IMR-90 (cell line): ENCODE data around the gene NUCB2. TPM values are rescaled to one million over a fixed set of nuclear protein-coding genes. Genes with fewer than 3 reads are reported as not detected.

Experiments
- ATAC-seq: fragments of 200-7000 bp; cut with Tn5 transposase; 2 replicates; pipeline ENCODE4 v1.9.1; 2020; ENCODE audit warnings: low read depth, mild to moderate bottlenecking, moderate library complexity
- BruUV-seq: library from RNA; stranded (reverse); fragments of 400-500 nt; replicated peaks from 2 replicates; lab custom pipeline; 2021; lab: Mats Ljungman, UMichigan
- CTCF ChIA-PET: fragments of 300-600 bp; formaldehyde crosslinking; extraction: SDS; loops from one replicate; lab custom pipeline; 2021; ENCODE audit warnings: antibody characterized with exemption; lab: Yijun Ruan, JAX
- POLR2A ChIA-PET: fragments of 300-600 bp; sonication (Branson Sonifier 250); formaldehyde crosslinking; loops from one replicate; lab custom pipeline; 2022; ENCODE audit warnings: antibody characterized with exemption; ENCODE audit not compliant: unreplicated experiment; lab: Charles Lee
- DNase-seq: peaks from one replicate; pipeline ENCODE4 v3.0.0; 2013
- H2AFZ ChIP-seq: replicated peaks from 2 replicates; pipeline ENCODE3; 2013; ENCODE audit warnings: low read length, mild to moderate bottlenecking; ENCODE audit not compliant: poor library complexity
- H2AK5ac ChIP-seq: 2 replicates; pipeline ENCODE4 v1.6.1; 2013; ENCODE audit warnings: low read depth, low read length, inconsistent platforms
- H2AK9ac ChIP-seq: replicated peaks from 2 replicates; pipeline ENCODE3; 2013; ENCODE audit warnings: mild to moderate bottlenecking, low read depth, low read length, moderate library complexity; ENCODE audit not compliant: poor library complexity
- H2BK120ac ChIP-seq: 2 replicates; pipeline ENCODE4 v1.6.1; 2013; ENCODE audit warnings: low read depth, low read length, inconsistent platforms
- H2BK15ac ChIP-seq: 3 replicates; pipeline ENCODE4 v1.6.1; 2013; ENCODE audit warnings: low read depth, low read length, inconsistent platforms
- H2BK20ac ChIP-seq: 2 replicates; pipeline ENCODE4 v1.6.1; 2013; ENCODE audit warnings: low read depth, mild to moderate bottlenecking, inconsistent platforms, low read length, moderate library complexity
- H2BK5ac ChIP-seq: 2 replicates; pipeline ENCODE4 v1.6.1; 2013; ENCODE audit warnings: mild to moderate bottlenecking, low read depth, low read length, inconsistent platforms; ENCODE audit not compliant: poor library complexity, severe bottlenecking
- H3K14ac ChIP-seq: replicated peaks from 2 replicates; pipeline ENCODE4 v1.6.1; 2013; ENCODE audit warnings: low read depth, low read length, inconsistent platforms
- H3K18ac ChIP-seq: 2 replicates; pipeline ENCODE4 v1.6.1; 2013; ENCODE audit warnings: low read depth, low read length, control low read depth
- H3K23ac ChIP-seq: 2 replicates; pipeline ENCODE4 v1.6.1; 2013; ENCODE audit warnings: low read depth, low read length, inconsistent platforms
- H3K27ac ChIP-seq: 2 replicates; pipeline ENCODE4 v1.5.1; 2013; ENCODE audit warnings: mild to moderate bottlenecking, control low read depth, low read length; ENCODE audit not compliant: insufficient read depth
- H3K27me3 ChIP-seq: 2 replicates; pipeline ENCODE4 v1.6.1; 2013; ENCODE audit warnings: low read length; ENCODE audit not compliant: control insufficient read depth, insufficient read depth
- H3K36me3 ChIP-seq: 2 replicates; pipeline ENCODE4 v1.6.1; 2013; ENCODE audit warnings: low read length, mixed read lengths; ENCODE audit not compliant: control insufficient read depth, insufficient read depth
- H3K4ac ChIP-seq: 2 replicates; pipeline ENCODE4 v1.6.1; 2013; ENCODE audit warnings: low read depth, low read length, inconsistent platforms
- H3K4me1 ChIP-seq: 2 replicates; pipeline ENCODE4 v1.6.1; 2013; ENCODE audit warnings: low read length, mixed read lengths; ENCODE audit not compliant: control insufficient read depth, insufficient read depth
- H3K4me2 ChIP-seq: 2 replicates; pipeline ENCODE4 v1.6.1; 2013; ENCODE audit warnings: low read depth, mild to moderate bottlenecking, control low read depth, low read length, moderate library complexity
- H3K4me3 ChIP-seq: 2 replicates; pipeline ENCODE4 v1.5.1; 2013; ENCODE audit warnings: low read depth, mild to moderate bottlenecking, control low read depth, low read length, moderate library complexity; ENCODE audit not compliant: insufficient read depth
- H3K56ac ChIP-seq: 2 replicates; pipeline ENCODE4 v1.6.1; 2013; ENCODE audit warnings: low read length, inconsistent platforms; ENCODE audit not compliant: insufficient read depth; ENCODE audit errors: extremely low read depth
- H3K79me1 ChIP-seq, 2 experiments: 2 replicates each; pipeline ENCODE4 v1.6.1; 2013; ENCODE audit warnings: low read length in 2 of 2, inconsistent platforms in 1 of 2, low read depth in 1 of 2
- H3K9ac ChIP-seq: 2 replicates; pipeline ENCODE4 v1.6.1; 2013; ENCODE audit warnings: low read depth, low read length, control low read depth
- H3K9me1 ChIP-seq: 2 replicates; pipeline ENCODE4 v1.6.1; 2013; ENCODE audit warnings: low read length, inconsistent platforms; ENCODE audit not compliant: insufficient read depth
- H3K9me3 ChIP-seq: 2 replicates; pipeline ENCODE4 v1.6.1; 2013; ENCODE audit warnings: low read length; ENCODE audit not compliant: control insufficient read depth, insufficient read depth
- H4K20me1 ChIP-seq: 2 replicates; pipeline ENCODE4 v1.6.1; 2013; ENCODE audit warnings: low read length, inconsistent platforms; ENCODE audit not compliant: insufficient read depth
- H4K5ac ChIP-seq: 2 replicates; pipeline ENCODE4 v1.6.1; 2013; ENCODE audit warnings: mild to moderate bottlenecking, low read depth, low read length, control low read depth
- H4K8ac ChIP-seq, 2 experiments: 2 replicates each; pipeline ENCODE4 v1.6.1; 2013; ENCODE audit warnings: low read depth in 2 of 2, low read length in 2 of 2, control low read depth in 1 of 2, inconsistent platforms in 1 of 2
- H4K91ac ChIP-seq: 2 replicates; pipeline ENCODE4 v1.6.1; 2013; ENCODE audit warnings: low read depth, low read length, inconsistent platforms; ENCODE audit not compliant: insufficient read depth
- BHLHE40 ChIP-seq: fragments of 150-350 bp; IDR thresholded peaks from 2 replicates; pipeline ENCODE4 v1.6.1; 2016; ENCODE audit warnings: mild to moderate bottlenecking, low read depth, low read length
- CEBPB ChIP-seq: IDR thresholded peaks from 2 replicates; pipeline ENCODE4 v1.6.1; 2012; ENCODE audit warnings: low read depth, low read length, improper control_type of control experiment
- CHD1 ChIP-seq: IDR thresholded peaks from 2 replicates; pipeline ENCODE4 v1.6.1; 2012; ENCODE audit warnings: low read depth, low read length, improper control_type of control experiment
- ELK1 ChIP-seq: fragments of 150-350 bp; IDR thresholded peaks from 2 replicates; pipeline ENCODE4 v1.6.1; 2016; ENCODE audit warnings: low read depth, mild to moderate bottlenecking, low read length, moderate library complexity, borderline replicate concordance
- FOS ChIP-seq: fragments of 150-350 bp; IDR thresholded peaks from 2 replicates; pipeline ENCODE4 v1.6.1; 2016; ENCODE audit warnings: low read depth, low read length
- MAFK ChIP-seq: IDR thresholded peaks from 2 replicates; pipeline ENCODE4 v1.6.1; 2012; ENCODE audit warnings: low read depth, low read length, improper control_type of control experiment
- MAZ ChIP-seq: IDR thresholded peaks from 2 replicates; pipeline ENCODE4 v1.6.1; 2012; ENCODE audit warnings: low read depth, mild to moderate bottlenecking, low read length, improper control_type of control experiment, moderate library complexity, borderline replicate concordance
- MXI1 ChIP-seq: IDR thresholded peaks from 2 replicates; pipeline ENCODE4 v1.6.1; 2012; ENCODE audit warnings: low read depth, mild to moderate bottlenecking, low read length, moderate library complexity, borderline replicate concordance
- NFE2L2 ChIP-seq: fragments of 150-350 bp; IDR thresholded peaks from 2 replicates; pipeline ENCODE4 v1.6.1; 2016; ENCODE audit warnings: low read depth, mild to moderate bottlenecking, low read length
- POLR2A ChIP-seq: IDR thresholded peaks from 2 replicates; pipeline ENCODE4 v1.6.1; 2012; ENCODE audit warnings: mild to moderate bottlenecking, low read depth, low read length
- RAD21 ChIP-seq: IDR thresholded peaks from 2 replicates; pipeline ENCODE4 v1.6.1; 2012; ENCODE audit warnings: low read length, improper control_type of control experiment
- RCOR1 ChIP-seq: IDR thresholded peaks from 2 replicates; pipeline ENCODE4 v1.6.1; 2012; ENCODE audit warnings: mild to moderate bottlenecking, low read length, improper control_type of control experiment; ENCODE audit not compliant: insufficient replicate concordance
- RFX5 ChIP-seq: IDR thresholded peaks from 2 replicates; pipeline ENCODE4 v1.8.0; 2012; ENCODE audit warnings: low read depth, mild to moderate bottlenecking, low read length, moderate library complexity
- SMC3 ChIP-seq: fragments of 150-350 bp; IDR thresholded peaks from 2 replicates; pipeline ENCODE4 v1.6.1; 2016; ENCODE audit warnings: low read depth, mild to moderate bottlenecking, antibody characterized with exemption, low read length, moderate library complexity
- WGBS, 2 experiments: methylation state at CpG; one replicate each; pipeline versions ENCODE4 v1.1.5 to v1.1.7; 2013; ENCODE audit warnings: missing lambda C conversion rate in 2 of 2; ENCODE audit not compliant: insufficient read length in 1 of 2; ENCODE audit errors: extremely low coverage in 2 of 2; 5-methylcytosine and 5-hydroxymethylcytosine counted together
- dilution Hi-C: fragments of 300-500 bp; cut with HindIII; formaldehyde crosslinking; loops from one replicate; pipeline ENCODE4 v1.14.3; 2018; ENCODE audit warnings: low sequenced_read_pairs; ENCODE audit not compliant: unreplicated experiment
- in situ Hi-C: fragments of 300-500 bp; cut with MboI; formaldehyde crosslinking; loops from 3 replicates; pipeline ENCODE4 v1.14.3; 2019; ENCODE audit warnings: low sequenced_read_pairs, inconsistent platforms, mixed read lengths
- intact Hi-C: fragments of 100-400 bp; cut with micrococcal nuclease; formaldehyde crosslinking; loops from 2 replicates; pipeline ENCODE4 v1.10.0; 2022
- polyA plus RNA-seq, 3 experiments: library from polyadenylated mRNA; depleted of rRNA; stranded (reverse); fragments of >200 nt; gene quantifications; 2 replicates each; pipeline ENCODE4 v1.2.3, GENCODE V29; 2012; ENCODE audit warnings: low replicate concordance in 1 of 3
- total RNA-seq: library from RNA; depleted of rRNA; stranded (reverse); fragments of >200 nt; gene quantifications from 2 replicates; pipeline ENCODE4 v1.2.3, GENCODE V29; 2012
- TF ChIP-seq, protein P1 (sequence below): fragments of 150-350 bp; IDR thresholded peaks from 2 replicates; pipeline ENCODE4 v1.6.1; 2017; ENCODE audit warnings: mild to moderate bottlenecking, antibody characterized with exemption, low read length, low read depth
- TF ChIP-seq, protein P2 (sequence below): conservative IDR thresholded peaks from 2 replicates; pipeline ENCODE4 v1.5.1; 2012; ENCODE audit warnings: mild to moderate bottlenecking, low read depth, low read length, improper control_type of control experiment

NUCB2 gene
- total and polyA plus RNA-seq, 2 of the 4 experiments (the other 2 are of a cell fraction), result 52.7 to 55.4 TPM

GRCh38 chr11:17333799-17334586, 57.5 kb downstream of the NUCB2 start:
- dilution Hi-C loops, result no loop called here
- BruUV-seq, result no TSS peak

More at GRCh38 chr11:17333799-17334586, 57.5 kb downstream of the NUCB2 start:
- H3K9ac ChIP-seq, result no peak overlapping the region
- no peak overlapping the region for H3K23ac ChIP-seq
- ChIA-PET POLR2A (no interaction called here), CTCF (no interaction called here)
- no peak for TF ChIP-seq MAZ
- no peak for TF ChIP-seq CHD1
- no peak for TF ChIP-seq RAD21
- no peak for TF ChIP-seq NFE2L2
- TF ChIP-seq ELK1, result no peak
- TF ChIP-seq SMC3, result no peak
- TF ChIP-seq RFX5, result no peak
- no peak for TF ChIP-seq POLR2A
- TF ChIP-seq CEBPB, result no peak
- no peak for TF ChIP-seq RCOR1
- no peak for TF ChIP-seq MAFK
- TF ChIP-seq, protein P1, sequence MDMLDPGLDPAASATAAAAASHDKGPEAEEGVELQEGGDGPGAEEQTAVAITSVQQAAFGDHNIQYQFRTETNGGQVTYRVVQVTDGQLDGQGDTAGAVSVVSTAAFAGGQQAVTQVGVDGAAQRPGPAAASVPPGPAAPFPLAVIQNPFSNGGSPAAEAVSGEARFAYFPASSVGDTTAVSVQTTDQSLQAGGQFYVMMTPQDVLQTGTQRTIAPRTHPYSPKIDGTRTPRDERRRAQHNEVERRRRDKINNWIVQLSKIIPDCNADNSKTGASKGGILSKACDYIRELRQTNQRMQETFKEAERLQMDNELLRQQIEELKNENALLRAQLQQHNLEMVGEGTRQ, result no peak
- TF ChIP-seq FOS, result no peak
- no peak for TF ChIP-seq BHLHE40
- TF ChIP-seq, protein P2, sequence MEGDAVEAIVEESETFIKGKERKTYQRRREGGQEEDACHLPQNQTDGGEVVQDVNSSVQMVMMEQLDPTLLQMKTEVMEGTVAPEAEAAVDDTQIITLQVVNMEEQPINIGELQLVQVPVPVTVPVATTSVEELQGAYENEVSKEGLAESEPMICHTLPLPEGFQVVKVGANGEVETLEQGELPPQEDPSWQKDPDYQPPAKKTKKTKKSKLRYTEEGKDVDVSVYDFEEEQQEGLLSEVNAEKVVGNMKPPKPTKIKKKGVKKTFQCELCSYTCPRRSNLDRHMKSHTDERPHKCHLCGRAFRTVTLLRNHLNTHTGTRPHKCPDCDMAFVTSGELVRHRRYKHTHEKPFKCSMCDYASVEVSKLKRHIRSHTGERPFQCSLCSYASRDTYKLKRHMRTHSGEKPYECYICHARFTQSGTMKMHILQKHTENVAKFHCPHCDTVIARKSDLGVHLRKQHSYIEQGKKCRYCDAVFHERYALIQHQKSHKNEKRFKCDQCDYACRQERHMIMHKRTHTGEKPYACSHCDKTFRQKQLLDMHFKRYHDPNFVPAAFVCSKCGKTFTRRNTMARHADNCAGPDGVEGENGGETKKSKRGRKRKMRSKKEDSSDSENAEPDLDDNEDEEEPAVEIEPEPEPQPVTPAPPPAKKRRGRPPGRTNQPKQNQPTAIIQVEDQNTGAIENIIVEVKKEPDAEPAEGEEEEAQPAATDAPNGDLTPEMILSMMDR, result no peak
- TF ChIP-seq MXI1, result no peak
- no peak overlapping the region for H2AFZ ChIP-seq
- H3K4me3 ChIP-seq, result no peak overlapping the region
- H3K4ac ChIP-seq, result no peak overlapping the region
- H3K4me2 ChIP-seq, result no peak overlapping the region
- no peak overlapping the region for H3K14ac ChIP-seq
- no peaks in the 10 kb centered on the region for H3K9me3 ChIP-seq
- H3K27me3 ChIP-seq, result no peaks in the 10 kb centered on the region
- no peak overlapping the region for H2AK5ac ChIP-seq
- DNase-seq, result no peak
- no peak overlapping the region for H3K56ac ChIP-seq
- no CpG with 5 or more reads among the region's 4 CpGs for WGBS, 2 experiments
- H2BK120ac ChIP-seq, result no peak overlapping the region
- H2BK5ac ChIP-seq, result no peak overlapping the region
- no peaks in the 10 kb centered on the region for H3K4me1 ChIP-seq
- H3K36me3 ChIP-seq, result peaks cover 7% of the 10 kb centered on the region
- H2BK20ac ChIP-seq, result no peak overlapping the region
- H4K8ac ChIP-seq, result no peak overlapping the region
- ATAC-seq, result no peak
- no peak overlapping the region for H3K18ac ChIP-seq
- H3K79me1 ChIP-seq, result no peaks in the 10 kb centered on the region
- in situ Hi-C loops (no loop called here), intact Hi-C loops (no loop called here)
- H4K20me1 ChIP-seq, result no peaks in the 10 kb centered on the region
- no peak overlapping the region for H4K91ac ChIP-seq
- H3K9me1 ChIP-seq, result no peaks in the 10 kb centered on the region
- no peak overlapping the region for H3K27ac ChIP-seq
- H4K5ac ChIP-seq, result no peak overlapping the region
- no peak overlapping the region for H2BK15ac ChIP-seq
- H2AK9ac ChIP-seq, result no peak overlapping the region
